BLaER1 treated with 17β-estradiol and CSF1 and Interleukin-3, amounts not matched to agents 10 nM and 100 nM (cell line): ENCODE results near the gene IL34.

Experiments
- H3K27ac ChIP-seq, 11 experiments: shearing (Covaris generic); formaldehyde crosslinking; 2 replicates each; pipeline ENCODE4 v1.8.1; 2022
- H3K27me3 ChIP-seq, 11 experiments: shearing (Covaris generic); formaldehyde crosslinking; 2 replicates each; pipeline ENCODE4 v1.8.1; 2022
- H3K36me3 ChIP-seq, 11 experiments: shearing (Covaris generic); formaldehyde crosslinking; 2 replicates each; pipeline ENCODE4 v1.8.1; 2022
- H3K4me1 ChIP-seq, 10 experiments: shearing (Covaris generic); formaldehyde crosslinking; 2 replicates each; pipeline ENCODE4 v1.8.1; 2022
- H3K4me2 ChIP-seq, 11 experiments: shearing (Covaris generic); formaldehyde crosslinking; 2 replicates each; pipeline ENCODE4 v1.8.1; 2022
- H3K4me3 ChIP-seq, 10 experiments: shearing (Covaris generic); formaldehyde crosslinking; 2 replicates each; pipeline ENCODE4 v1.8.1; 2022
- H3K9ac ChIP-seq, 11 experiments: shearing (Covaris generic); formaldehyde crosslinking; 2 replicates each; pipeline ENCODE4 v1.8.1; 2022
- H3K9me3 ChIP-seq, 11 experiments: shearing (Covaris generic); formaldehyde crosslinking; replicated peaks in 1 of 11; 2 replicates each; pipeline ENCODE4 v1.8.1; 2022
- H4K20me1 ChIP-seq, 11 experiments: shearing (Covaris generic); formaldehyde crosslinking; 2 replicates each; pipeline ENCODE4 v1.8.1; 2022
- Cebpa-rat ChIP-seq, 11 experiments: shearing (Covaris generic); IDR thresholded peaks; 2 replicates each; pipeline ENCODE4 v1.8.1; 2022

IL34 gene

GRCh38 chr16:70696952-70697593 lies 50.7 kb downstream of the IL34 start:
- Histone ChIP-seq H4K20me1 (peaks cover 0 to 100% (median 16%) of the 10 kb centered on the region in 11 experiments; a peak in 12 of 22 replicates), H3K4me2 (peak overlapping the region; percentile 65 to 97 (median 91)), H3K9me3 (no peaks in the 10 kb centered on the region), H3K27me3 (no peaks in the 10 kb centered on the region), H3K4me1 (peaks cover 73 to 100% (median 100%) of the 10 kb centered on the region in 10 experiments), H3K4me3 (peak overlapping the region in 7 of 10 experiments; percentile 0 to 54 (median 10); a peak in 8 of 20 replicates), H3K36me3 (peaks cover 0 to 92% (median 8%) of the 10 kb centered on the region in 11 experiments; a peak in 15 of 22 replicates), H3K27ac (peak overlapping the region in 10 of 11 experiments; percentile 46 to 78 (median 70); a peak in 19 of 22 replicates), H3K9ac (peak overlapping the region; percentile 18 to 72 (median 61); a peak in 20 of 22 replicates)
- no peak for TF ChIP-seq Cebpa-rat (IDR thresholded peaks at IDR 0.05)

GRCh38 chr16:70697594-70698170 lies 51.3 kb downstream of the IL34 start:
- Histone ChIP-seq H3K4me1 (peaks cover 79 to 100% (median 100%) of the 10 kb centered on the region in 10 experiments), H3K36me3 (peaks cover 0 to 88% (median 8%) of the 10 kb centered on the region in 11 experiments; a peak in 15 of 22 replicates), H3K4me3 (peak overlapping the region in 6 of 10 experiments; percentile 0 to 54 (median 13); a peak in 7 of 20 replicates), H3K9me3 (no peaks in the 10 kb centered on the region), H3K27me3 (no peaks in the 10 kb centered on the region), H3K9ac (peak overlapping the region; percentile 18 to 72 (median 61); a peak in 20 of 22 replicates), H4K20me1 (peaks cover 0 to 100% (median 16%) of the 10 kb centered on the region in 11 experiments; a peak in 12 of 22 replicates), H3K4me2 (peak overlapping the region; percentile 65 to 97 (median 91)), H3K27ac (peak overlapping the region in 9 of 11 experiments; percentile 51 to 78 (median 72); a peak in 18 of 22 replicates)
- no peak for TF ChIP-seq Cebpa-rat (IDR thresholded peaks at IDR 0.05)

- Histone ChIP-seq H4K20me1 (peaks cover 0 to 100% (median 16%) of the 10 kb centered on the region in 11 experiments; a peak in 13 of 22 replicates), H3K4me1 (peaks cover 86 to 100% (median 95%) of the 10 kb centered on the region in 10 experiments)
- TF ChIP-seq Cebpa-rat (IDR thresholded peaks at IDR 0.05), result no peak
Observed at GRCh38 chr16:70698901-70699300, 52.5 kb downstream of the IL34 start.

GRCh38 chr16:70699696-70700095 lies 53.3 kb downstream of the IL34 start:
- Histone ChIP-seq H3K27me3 (no peaks in the 10 kb centered on the region), H3K4me3 (no peak overlapping the region), H3K4me2 (peak overlapping the region; percentile 71 to 94 (median 86)), H3K27ac (peak overlapping the region in 10 of 11 experiments; percentile 20 to 80 (median 70); a peak in 19 of 22 replicates), H4K20me1 (peaks cover 0 to 100% (median 15%) of the 10 kb centered on the region in 11 experiments; a peak in 13 of 22 replicates), H3K9me3 (no peaks in the 10 kb centered on the region), H3K36me3 (peaks cover 0 to 87% (median 8%) of the 10 kb centered on the region in 11 experiments; a peak in 15 of 22 replicates), H3K4me1 (peaks cover 84 to 99% (median 92%) of the 10 kb centered on the region in 10 experiments), H3K9ac (peak overlapping the region in 10 of 11 experiments; percentile 15 to 75 (median 64); a peak in 17 of 22 replicates)
- no peak for TF ChIP-seq Cebpa-rat (IDR thresholded peaks at IDR 0.05)

More at GRCh38 chr16:70698901-70699300, 52.5 kb downstream of the IL34 start:
- Histone ChIP-seq H3K36me3 (peaks cover 0 to 87% (median 8%) of the 10 kb centered on the region in 11 experiments; a peak in 15 of 22 replicates), H3K9me3 (no peaks in the 10 kb centered on the region), H3K9ac (peak overlapping the region in 6 of 11 experiments; percentile 62 to 75 (median 70); a peak in 7 of 22 replicates), H3K27me3 (no peaks in the 10 kb centered on the region), H3K27ac (peak overlapping the region in 8 of 11 experiments; percentile 16 to 80 (median 72); a peak in 8 of 22 replicates), H3K4me2 (peak overlapping the region; percentile 71 to 97 (median 91); a peak in 21 of 22 replicates), H3K4me3 (no peak overlapping the region)

- Histone ChIP-seq H3K4me1 (peaks cover 77 to 100% (median 88%) of the 10 kb centered on the region in 10 experiments), H4K20me1 (peaks cover 0 to 100% (median 15%) of the 10 kb centered on the region in 11 experiments; a peak in 12 of 22 replicates), H3K4me3 (0 out of 20 replicates have a peak overlapping the region, but pooled peaks of 2 of the 10 experiments have one; percentile 6 to 26), H3K27me3 (no peaks in the 10 kb centered on the region), H3K9ac (peak overlapping the region; percentile 2 to 75 (median 62); a peak in 19 of 22 replicates), H3K4me2 (peak overlapping the region; percentile 71 to 94 (median 86)), H3K9me3 (no peaks in the 10 kb centered on the region), H3K27ac (peak overlapping the region; percentile 20 to 80 (median 69); a peak in 21 of 22 replicates), H3K36me3 (peaks cover 0 to 87% (median 8%) of the 10 kb centered on the region in 11 experiments; a peak in 15 of 22 replicates)
- no peak for TF ChIP-seq Cebpa-rat (IDR thresholded peaks at IDR 0.05)
Observed at GRCh38 chr16:70700101-70701020, 54.0 kb downstream of the IL34 start.

- H3K27me3 ChIP-seq, result no peaks in the 10 kb centered on the region
- H3K4me3 ChIP-seq, result no peak overlapping the region
- peak overlapping the region; percentile 20 to 80 (median 69); a peak in 19 of 22 replicates for H3K27ac ChIP-seq
- peak overlapping the region; percentile 71 to 94 (median 86) for H3K4me2 ChIP-seq
- peak overlapping the region in 10 of 11 experiments; percentile 49 to 75 (median 64); a peak in 17 of 22 replicates for H3K9ac ChIP-seq
- H4K20me1 ChIP-seq, result peaks cover 0 to 100% (median 15%) of the 10 kb centered on the region in 11 experiments; a peak in 12 of 22 replicates
- peaks cover 70 to 100% (median 81%) of the 10 kb centered on the region in 10 experiments for H3K4me1 ChIP-seq
- no peaks in the 10 kb centered on the region for H3K9me3 ChIP-seq
- no peak for TF ChIP-seq Cebpa-rat (IDR thresholded peaks at IDR 0.05)
- H3K36me3 ChIP-seq, result peaks cover 0 to 87% (median 8%) of the 10 kb centered on the region in 11 experiments; a peak in 15 of 22 replicates
Observed at GRCh38 chr16:70701036-70701435, 54.7 kb downstream of the IL34 start.

- Histone ChIP-seq H3K4me3 (no peak overlapping the region), H3K9me3 (no peaks in the 10 kb centered on the region), H3K36me3 (peaks cover 0 to 87% (median 8%) of the 10 kb centered on the region in 11 experiments; a peak in 15 of 22 replicates), H3K9ac (peak overlapping the region in 4 of 11 experiments; percentile 26 to 66 (median 58); a peak in 6 of 22 replicates), H3K4me1 (peaks cover 65 to 100% (median 75%) of the 10 kb centered on the region in 10 experiments), H3K27ac (peak overlapping the region in 6 of 11 experiments; percentile 49 to 80 (median 72); a peak in 9 of 22 replicates), H4K20me1 (peaks cover 0 to 100% (median 15%) of the 10 kb centered on the region in 11 experiments; a peak in 12 of 22 replicates), H3K27me3 (no peaks in the 10 kb centered on the region), H3K4me2 (peak overlapping the region; percentile 71 to 94 (median 86))
- no peak for TF ChIP-seq Cebpa-rat (IDR thresholded peaks at IDR 0.05)
Observed at GRCh38 chr16:70701596-70701995, 55.2 kb downstream of the IL34 start.
